ENCODE measurements around the gene GABRR2. TPM values are rescaled to one million over a fixed set of nuclear protein-coding genes. Genes with fewer than 3 reads are reported as not detected.

The GABRR2 gene
- total RNA-seq, 3 donors from 2014 or later (not counting 1 experiment from before 2014, with no cell fraction given): 0.57 to 2.2 (median 1.0) TPM

- H3K9me3 Mint-ChIP-seq: no peaks in the 10 kb centered on the region
- Histone ChIP-seq H3K9me3 (ENCODE audit: control insufficient read depth, insufficient read depth, low read length) (no peaks in the 10 kb centered on the region), H3K4me3 (ENCODE audit: low read length) (peak overlapping the region; percentile 57), H3K27me3 (ENCODE audit: control insufficient read depth, insufficient read depth, low read length) (no peaks in the 10 kb centered on the region), H3K4me1 (ENCODE audit: control insufficient read depth, insufficient read depth, low read length) (peaks cover 19% of the 10 kb centered on the region), H3K36me3 (ENCODE audit: control insufficient read depth, insufficient read depth, low read length) (no peaks in the 10 kb centered on the region), H3K27ac (ENCODE audit: low read length) (peak overlapping the region; percentile 92)
- H3K4me3 Mint-ChIP-seq: peak overlapping the region; percentile 100
- peak overlapping the region; percentile 96 for H3K27ac Mint-ChIP-seq
- TF ChIP-seq CTCF (IDR thresholded peaks at IDR 0.05): no peak
- whole genome bisulfite sequencing (ENCODE audit: insufficient coverage): 35% methylated on average over 27 of the region's 27 CpGs
- ATAC-seq: no peak
- peak in 1 of 2 donors; percentile 58 for DNase-seq
- peaks cover 53 to 60% of the 10 kb centered on the region in 2 donors for H3K4me1 Mint-ChIP-seq
- no peaks in the 10 kb centered on the region for H3K36me3 Mint-ChIP-seq
- intact Hi-C loops (cut with micrococcal nuclease): loop anchor here (2.0 kb wide), 2 partner anchors 22 to 272 kb away; partner anchors contain the start of gene PNRC1
- H3K27me3 Mint-ChIP-seq (ENCODE audit: low read depth in 2 of 2): no peaks in the 10 kb centered on the region
These were observed 38.0 kb upstream of the GABRR2 start for GRCh38 chr6:89353118-89353556.

GRCh38 chr6:89352278-89353117 is 37.4 kb upstream of the GABRR2 start, which contains the start of gene UBE2J1:
Gene UBE2J1 (minus strand): TSS chr6:89352722. CDS start chr6:89352569, 153 bp downstream.
- Mint-ChIP-seq H3K4me1 (peaks cover 55 to 63% of the 10 kb centered on the region in 2 donors), H3K27ac (peak within 1 kb of the TSS; percentile 96), H3K9me3 (no peaks in the 10 kb centered on the region), H3K4me3 (peak within 1 kb of the TSS; percentile 100), H3K36me3 (no peaks in the 10 kb centered on the region), H3K27me3 (ENCODE audit: low read depth in 2 of 2) (no peaks in the 10 kb centered on the region)
- peak within 1 kb of the TSS; percentile 66 for H3K4me3 ChIP-seq (ENCODE audit: low read length)
- peak within 1 kb of the TSS; percentile 92 for H3K27ac ChIP-seq (ENCODE audit: low read length)
- WGBS (ENCODE audit: insufficient coverage): under 1% methylated on average over 102 of the region's 102 CpGs
- DNase-seq (peak; percentile 80 to 82), ATAC-seq (peak; percentile 88 to 95 (median 92))
- H3K27me3 ChIP-seq (ENCODE audit: control insufficient read depth, insufficient read depth, low read length): no peaks in the 10 kb centered on the region
- peaks cover 19% of the 10 kb centered on the region for H3K4me1 ChIP-seq (ENCODE audit: control insufficient read depth, insufficient read depth, low read length)
- intact Hi-C loops (cut with micrococcal nuclease): loop anchor here (2.0 kb wide), 2 partner anchors 22 to 272 kb away; partner anchors contain the start of gene PNRC1
- TF ChIP-seq CTCF (IDR thresholded peaks at IDR 0.05): no peak
- H3K36me3 ChIP-seq (ENCODE audit: control insufficient read depth, insufficient read depth, low read length): no peaks in the 10 kb centered on the region
- H3K9me3 ChIP-seq (ENCODE audit: control insufficient read depth, insufficient read depth, low read length): no peaks in the 10 kb centered on the region

- Histone ChIP-seq H3K27me3 (ENCODE audit: control insufficient read depth, insufficient read depth, low read length) (no peaks in the 10 kb centered on the region), H3K4me1 (ENCODE audit: control insufficient read depth, insufficient read depth, low read length) (peaks cover 19% of the 10 kb centered on the region), H3K9me3 (ENCODE audit: control insufficient read depth, insufficient read depth, low read length) (no peaks in the 10 kb centered on the region), H3K4me3 (ENCODE audit: low read length) (peak overlapping the region; percentile 66), H3K36me3 (ENCODE audit: control insufficient read depth, insufficient read depth, low read length) (no peaks in the 10 kb centered on the region), H3K27ac (ENCODE audit: low read length) (peak overlapping the region; percentile 87)
- peaks cover 56 to 58% of the 10 kb centered on the region in 2 donors for H3K4me1 Mint-ChIP-seq
- H3K36me3 Mint-ChIP-seq: no peaks in the 10 kb centered on the region
- DNase-seq: no peak
- H3K27me3 Mint-ChIP-seq (ENCODE audit: low read depth in 2 of 2): no peaks in the 10 kb centered on the region
- under 1% methylated on average over 12 of the region's 12 CpGs for WGBS (ENCODE audit: insufficient coverage)
- no peak for ATAC-seq
- H3K4me3 Mint-ChIP-seq: peak overlapping the region; percentile 100
- no peak for TF ChIP-seq CTCF (IDR thresholded peaks at IDR 0.05)
- H3K9me3 Mint-ChIP-seq: no peaks in the 10 kb centered on the region
- intact Hi-C loops (cut with micrococcal nuclease): loop anchor here (2.0 kb wide), 2 partner anchors 23 to 271 kb away; partner anchors contain the start of gene PNRC1
- H3K27ac Mint-ChIP-seq: peak overlapping the region; percentile 96
These were observed 36.7 kb upstream of the GABRR2 start for GRCh38 chr6:89351671-89352277.

Measured in natural killer cell (primary cell).